Measurements from ENCODE around the gene TRERF1.

- TF ChIP-seq, protein P1, sequence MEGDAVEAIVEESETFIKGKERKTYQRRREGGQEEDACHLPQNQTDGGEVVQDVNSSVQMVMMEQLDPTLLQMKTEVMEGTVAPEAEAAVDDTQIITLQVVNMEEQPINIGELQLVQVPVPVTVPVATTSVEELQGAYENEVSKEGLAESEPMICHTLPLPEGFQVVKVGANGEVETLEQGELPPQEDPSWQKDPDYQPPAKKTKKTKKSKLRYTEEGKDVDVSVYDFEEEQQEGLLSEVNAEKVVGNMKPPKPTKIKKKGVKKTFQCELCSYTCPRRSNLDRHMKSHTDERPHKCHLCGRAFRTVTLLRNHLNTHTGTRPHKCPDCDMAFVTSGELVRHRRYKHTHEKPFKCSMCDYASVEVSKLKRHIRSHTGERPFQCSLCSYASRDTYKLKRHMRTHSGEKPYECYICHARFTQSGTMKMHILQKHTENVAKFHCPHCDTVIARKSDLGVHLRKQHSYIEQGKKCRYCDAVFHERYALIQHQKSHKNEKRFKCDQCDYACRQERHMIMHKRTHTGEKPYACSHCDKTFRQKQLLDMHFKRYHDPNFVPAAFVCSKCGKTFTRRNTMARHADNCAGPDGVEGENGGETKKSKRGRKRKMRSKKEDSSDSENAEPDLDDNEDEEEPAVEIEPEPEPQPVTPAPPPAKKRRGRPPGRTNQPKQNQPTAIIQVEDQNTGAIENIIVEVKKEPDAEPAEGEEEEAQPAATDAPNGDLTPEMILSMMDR (IDR thresholded peaks at IDR 0.05): no peak
- TF ChIP-seq POLR2A (IDR thresholded peaks at IDR 0.05): no peak
Observed at GRCh38 chr6:42462474-42462972, 10.8 kb upstream of the TRERF1 start.

Measured in lower leg skin (tissue), 3 donors.